Measurements from ENCODE around the gene JARID2.

The JARID2 gene

GRCh38 chr6:15425947-15426346, 180.1 kb downstream of the JARID2 start:
- DNase-seq (ENCODE audit: low spot score): no peak
- no peak for TF ChIP-seq CTCF (IDR thresholded peaks at IDR 0.05; ENCODE audit: extremely low read depth, insufficient read depth, missing control alignments)
- in situ Hi-C loops (cut with MboI; ENCODE audit: low pct_unique_long_range_greater_than_20kb, low sequenced_read_pairs, unreplicated experiment): no loop called here

- TF ChIP-seq CTCF (IDR thresholded peaks at IDR 0.05; ENCODE audit: extremely low read depth, insufficient read depth, missing control alignments): no peak
- DNase-seq (ENCODE audit: low spot score): no peak
- in situ Hi-C loops (cut with MboI; ENCODE audit: low pct_unique_long_range_greater_than_20kb, low sequenced_read_pairs, unreplicated experiment): no loop called here
Observed at GRCh38 chr6:15426395-15426794, 180.5 kb downstream of the JARID2 start.

GRCh38 chr6:15426901-15427300, 181.0 kb downstream of the JARID2 start:
- in situ Hi-C loops (cut with MboI; ENCODE audit: low pct_unique_long_range_greater_than_20kb, low sequenced_read_pairs, unreplicated experiment): no loop called here
- TF ChIP-seq CTCF (IDR thresholded peaks at IDR 0.05; ENCODE audit: extremely low read depth, insufficient read depth, missing control alignments): no peak
- DNase-seq (ENCODE audit: low spot score): no peak

GRCh38 chr6:15427331-15428070, 181.6 kb downstream of the JARID2 start:
- TF ChIP-seq CTCF (IDR thresholded peaks at IDR 0.05; ENCODE audit: extremely low read depth, insufficient read depth, missing control alignments): no peak
- no peak for DNase-seq (ENCODE audit: low spot score)
- in situ Hi-C loops (cut with MboI; ENCODE audit: low pct_unique_long_range_greater_than_20kb, low sequenced_read_pairs, unreplicated experiment): no loop called here

- no peak for TF ChIP-seq CTCF (IDR thresholded peaks at IDR 0.05; ENCODE audit: extremely low read depth, insufficient read depth, missing control alignments)
- in situ Hi-C loops (cut with MboI; ENCODE audit: low pct_unique_long_range_greater_than_20kb, low sequenced_read_pairs, unreplicated experiment): no loop called here
- DNase-seq (ENCODE audit: low spot score): no peak
Observed at GRCh38 chr6:15429141-15430110, 183.6 kb downstream of the JARID2 start.

GRCh38 chr6:15430186-15430585, 184.3 kb downstream of the JARID2 start:
- in situ Hi-C loops (cut with MboI; ENCODE audit: low pct_unique_long_range_greater_than_20kb, low sequenced_read_pairs, unreplicated experiment): no loop called here
- no peak for DNase-seq (ENCODE audit: low spot score)
- no peak for TF ChIP-seq CTCF (IDR thresholded peaks at IDR 0.05; ENCODE audit: extremely low read depth, insufficient read depth, missing control alignments)
